Neuronal stem cell (in vitro differentiated cells): Measurements from ENCODE around the gene SLC45A2.

Source experiments
- DNase-seq: peaks from one replicate; pipeline ENCODE4 v3.0.0-alpha.2; 2013; ENCODE audit warnings: low spot score
- H2AFZ ChIP-seq: one replicate; pipeline ENCODE4 v1.6.1; 2013; ENCODE audit warnings: mild to moderate bottlenecking, low read length, inconsistent platforms
- H2AK5ac ChIP-seq: 2 replicates; pipeline ENCODE4 v1.6.1; 2013; ENCODE audit warnings: low read depth, mild to moderate bottlenecking, inconsistent platforms, low read length, moderate library complexity, mixed read lengths
- H2BK120ac ChIP-seq: 2 replicates; pipeline ENCODE4 v1.6.1; 2013; ENCODE audit warnings: low read depth, mild to moderate bottlenecking, inconsistent platforms, low read length, moderate library complexity, mixed read lengths
- H2BK12ac ChIP-seq: one replicate; pipeline ENCODE4 v1.6.1; 2013; ENCODE audit warnings: low read length, inconsistent platforms
- H2BK15ac ChIP-seq: 2 replicates; pipeline ENCODE4 v1.6.1; 2013; ENCODE audit warnings: mild to moderate bottlenecking, low read length, inconsistent platforms, mixed read lengths
- H2BK5ac ChIP-seq: one replicate; pipeline ENCODE4 v1.6.1; 2013; ENCODE audit warnings: inconsistent platforms, mild to moderate bottlenecking, low read length, moderate library complexity
- H3K14ac ChIP-seq: one replicate; pipeline ENCODE4 v1.6.1; 2013; ENCODE audit warnings: low read length, inconsistent platforms
- H3K18ac ChIP-seq: 2 replicates; pipeline ENCODE4 v1.6.1; 2013; ENCODE audit warnings: low read length, inconsistent platforms
- H3K23ac ChIP-seq: 2 replicates; pipeline ENCODE4 v1.6.1; 2013; ENCODE audit warnings: low read depth, mild to moderate bottlenecking, mixed read lengths, low read length, inconsistent platforms; ENCODE audit not compliant: poor library complexity
- H3K27ac ChIP-seq: replicated peaks from 3 replicates; pipeline ENCODE4 v1.5.1; 2013; ENCODE audit warnings: low read length, inconsistent platforms
- H3K27me3 ChIP-seq, 3 experiments: 2 replicates each; pipeline ENCODE4 v1.6.1; 2013; ENCODE audit warnings: low read length in 3 of 3, mild to moderate bottlenecking in 2 of 3, inconsistent platforms in 1 of 3, low read depth in 1 of 3, mixed read lengths in 1 of 3, moderate library complexity in 1 of 3; ENCODE audit not compliant: control insufficient read depth in 3 of 3, insufficient read depth in 3 of 3
- H3K36me3 ChIP-seq, 2 donors: replicated peaks in 1 of 2; 2 replicates each; pipeline ENCODE4 v1.6.1; 2013; ENCODE audit warnings: low read length in 2 of 2; ENCODE audit not compliant: control insufficient read depth in 2 of 2, insufficient read depth in 2 of 2
- H3K4ac ChIP-seq: 2 replicates; pipeline ENCODE4 v1.6.1; 2013; ENCODE audit warnings: inconsistent platforms, mild to moderate bottlenecking, low read length, moderate library complexity
- H3K4me1 ChIP-seq, 2 donors: 1 replicate in 1 of 2; 2 replicates in 1 of 2; pipeline ENCODE4 v1.6.1; 2013; ENCODE audit warnings: low read length in 2 of 2, low read depth in 1 of 2; ENCODE audit not compliant: control insufficient read depth in 2 of 2, insufficient read depth in 1 of 2
- H3K4me2 ChIP-seq: one replicate; pipeline ENCODE4 v1.6.1; 2013; ENCODE audit warnings: mild to moderate bottlenecking, low read length, inconsistent platforms; ENCODE audit not compliant: insufficient read depth, poor library complexity, severe bottlenecking
- H3K4me3 ChIP-seq, 2 donors: 2 replicates each; pipeline ENCODE4 v1.5.1; 2013; ENCODE audit warnings: low read length in 2 of 2, mild to moderate bottlenecking in 2 of 2, inconsistent platforms in 1 of 2, moderate library complexity in 1 of 2
- H3K79me1 ChIP-seq: one replicate; pipeline ENCODE4 v1.6.1; 2013; ENCODE audit warnings: low read depth, mild to moderate bottlenecking, inconsistent platforms, low read length, moderate library complexity
- H3K9ac ChIP-seq: one replicate; pipeline ENCODE4 v1.6.1; 2013; ENCODE audit warnings: mild to moderate bottlenecking, low read depth, low read length, inconsistent platforms; ENCODE audit not compliant: poor library complexity
- H3K9me3 ChIP-seq, 2 donors: replicated peaks in 1 of 2; 2 replicates each; pipeline versions ENCODE3 to v1.6.1; 2013; ENCODE audit warnings: low read length in 2 of 2, mild to moderate bottlenecking in 2 of 2, inconsistent platforms in 1 of 2, low read depth in 1 of 2, mixed read lengths in 1 of 2, moderate library complexity in 1 of 2; ENCODE audit not compliant: control insufficient read depth in 2 of 2, insufficient read depth in 1 of 2
- H4K8ac ChIP-seq: one replicate; pipeline ENCODE4 v1.6.1; 2013; ENCODE audit warnings: low read depth, mild to moderate bottlenecking, inconsistent platforms, low read length, moderate library complexity
- H4K91ac ChIP-seq: one replicate; pipeline ENCODE4 v1.6.1; 2013; ENCODE audit warnings: low read length, low read depth, mild to moderate bottlenecking, inconsistent platforms; ENCODE audit not compliant: poor library complexity
- WGBS, 2 donors: extraction: QIAGEN DNeasy Blood & Tissue Kit; methylation state at CpG; one replicate each; pipeline ENCODE4 v1.1.7; 2013; ENCODE audit warnings: missing lambda C conversion rate in 2 of 2, mixed read lengths in 1 of 2; ENCODE audit not compliant: insufficient read length in 2 of 2, insufficient replicate concordance in 1 of 2; ENCODE audit errors: extremely low coverage in 2 of 2; 5-methylcytosine and 5-hydroxymethylcytosine counted together

SLC45A2 gene

DNA sequence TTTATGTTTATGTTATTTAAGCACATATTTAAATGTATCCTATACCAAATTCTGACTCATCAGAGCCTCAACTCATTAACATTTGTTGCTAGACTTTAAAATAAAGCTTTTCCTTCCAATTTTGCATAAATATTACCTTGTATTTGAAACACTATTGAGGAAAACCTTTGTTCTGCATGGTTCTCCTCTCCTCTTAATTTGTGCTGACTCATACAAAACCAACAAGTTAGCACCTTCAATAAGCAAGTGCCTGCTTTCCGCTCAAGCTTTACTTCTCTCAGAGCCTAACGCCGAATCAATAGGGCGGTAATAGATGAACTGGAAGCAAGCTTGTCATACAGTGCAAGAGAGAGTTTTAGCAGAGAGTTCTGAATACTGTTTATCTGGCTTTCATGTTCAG, 15.5 kb upstream of the SLC45A2 start:
- Histone ChIP-seq H3K9ac (no peak overlapping the region), H3K27ac (no peak overlapping the region), H3K79me1 (peaks cover 4% of the 10 kb centered on the region), H3K4me2 (no peak overlapping the region), H2AK5ac (no peak overlapping the region), H3K14ac (no peak overlapping the region), H3K9me3 (peaks cover 0 to 2% of the 10 kb centered on the region in 2 donors), H3K18ac (no peak overlapping the region), H3K4ac (no peak overlapping the region), H3K27me3 (no peaks in the 10 kb centered on the region), H2BK15ac (no peak overlapping the region), H2BK120ac (no peak overlapping the region), H2BK5ac (no peak overlapping the region), H3K36me3 (peaks cover 6 to 47% of the 10 kb centered on the region in 2 donors), H4K91ac (no peak overlapping the region), H3K4me1 (peaks cover 18 to 21% of the 10 kb centered on the region in 2 donors), H2BK12ac (no peak overlapping the region), H3K23ac (no peak overlapping the region), H4K8ac (no peak overlapping the region), H2AFZ (no peak overlapping the region), H3K4me3 (no peak overlapping the region)
- no peak for DNase-seq
- WGBS, 2 donors, result no CpG with 5 or more reads among the region's 4 CpGs

DNA sequence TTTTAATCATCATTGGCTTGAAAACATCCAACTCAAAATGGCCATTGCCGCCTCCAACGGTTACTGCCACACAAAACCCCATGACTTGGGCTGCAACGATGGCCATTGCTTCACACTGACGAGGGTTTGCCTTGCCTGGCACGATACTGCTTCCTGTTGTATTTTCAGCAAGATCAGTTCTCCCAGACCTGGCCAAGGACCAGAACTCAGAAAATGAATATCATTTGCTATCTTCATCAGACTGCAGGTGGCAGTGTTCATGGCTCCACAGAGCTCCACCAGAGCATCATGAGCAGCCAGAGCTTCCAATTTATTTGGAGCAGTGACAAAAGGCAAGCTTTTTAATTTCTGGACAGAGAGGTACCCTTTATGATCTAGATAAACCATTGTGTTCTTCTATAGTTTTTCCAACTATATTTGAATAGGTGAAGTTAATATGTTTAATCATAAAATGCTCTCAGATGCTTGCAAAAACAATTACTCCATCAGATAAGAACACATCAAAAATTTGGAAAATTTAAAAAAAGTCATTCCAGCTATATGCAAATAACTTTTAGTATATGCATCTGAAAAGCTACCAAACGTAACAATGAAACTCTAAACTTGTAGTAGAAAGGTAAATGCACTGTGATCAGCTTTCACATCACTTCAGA, 13.0 kb upstream of the SLC45A2 start:
- H3K4ac ChIP-seq, result no peak overlapping the region
- H2AK5ac ChIP-seq, result no peak overlapping the region
- no peak overlapping the region for H4K8ac ChIP-seq
- DNase-seq, result no peak
- H2BK12ac ChIP-seq, result no peak overlapping the region
- H3K4me1 ChIP-seq, result peaks cover 7 to 9% of the 10 kb centered on the region in 2 donors
- no peaks in the 10 kb centered on the region for H3K27me3 ChIP-seq
- no peak overlapping the region for H3K18ac ChIP-seq
- no peak overlapping the region for H2BK120ac ChIP-seq
- H4K91ac ChIP-seq, result no peak overlapping the region
- no peak overlapping the region for H3K27ac ChIP-seq
- no peak overlapping the region for H3K4me2 ChIP-seq
- H2BK5ac ChIP-seq, result no peak overlapping the region
- H2AFZ ChIP-seq, result no peak overlapping the region
- peaks cover 3 to 28% of the 10 kb centered on the region in 2 donors for H3K36me3 ChIP-seq
- no peak overlapping the region for H3K23ac ChIP-seq
- H3K79me1 ChIP-seq, result no peaks in the 10 kb centered on the region
- no peak overlapping the region for H3K9ac ChIP-seq
- no peaks in the 10 kb centered on the region for H3K9me3 ChIP-seq
- H2BK15ac ChIP-seq, result no peak overlapping the region
- no peak overlapping the region for H3K14ac ChIP-seq
- no peak overlapping the region for H3K4me3 ChIP-seq
- WGBS, 2 donors, result no CpG with 5 or more reads among the region's 6 CpGs

DNA sequence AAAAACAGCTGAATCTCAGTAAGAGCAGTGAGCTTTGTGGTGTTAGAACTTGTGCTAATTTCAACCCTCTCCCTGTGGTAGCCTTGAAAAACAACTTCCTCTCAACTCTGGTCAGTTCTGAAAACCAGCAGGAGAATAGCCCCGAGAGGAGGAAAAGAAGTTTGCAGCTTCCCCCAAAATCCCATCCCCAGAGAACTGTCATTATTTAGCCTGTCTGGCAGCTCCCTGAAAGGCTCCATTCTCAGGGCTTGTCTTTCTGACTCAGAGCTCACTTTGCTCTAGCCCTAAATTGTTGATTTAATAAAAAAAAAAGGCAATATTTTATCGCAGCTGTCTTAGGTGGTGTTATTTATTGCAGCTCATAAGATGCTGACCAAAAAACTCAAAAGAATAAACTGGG, 11.4 kb upstream of the SLC45A2 start:
- H3K4ac ChIP-seq, result no peak overlapping the region
- H2AK5ac ChIP-seq, result no peak overlapping the region
- no CpG with 5 or more reads among the region's 2 CpGs for WGBS, 2 donors
- H3K27me3 ChIP-seq, result no peaks in the 10 kb centered on the region
- no peak overlapping the region for H2AFZ ChIP-seq
- H2BK15ac ChIP-seq, result no peak overlapping the region
- H3K4me2 ChIP-seq, result no peak overlapping the region
- H3K14ac ChIP-seq, result no peak overlapping the region
- no peak overlapping the region for H3K9ac ChIP-seq
- H3K9me3 ChIP-seq, result no peaks in the 10 kb centered on the region
- H3K27ac ChIP-seq, result no peak overlapping the region
- H2BK120ac ChIP-seq, result no peak overlapping the region
- H4K8ac ChIP-seq, result no peak overlapping the region
- H4K91ac ChIP-seq, result no peak overlapping the region
- no peak overlapping the region for H3K4me3 ChIP-seq
- no peak for DNase-seq
- H3K23ac ChIP-seq, result no peak overlapping the region
- peaks cover 3 to 25% of the 10 kb centered on the region in 2 donors for H3K36me3 ChIP-seq
- H3K79me1 ChIP-seq, result no peaks in the 10 kb centered on the region
- no peak overlapping the region for H2BK5ac ChIP-seq
- no peak overlapping the region for H2BK12ac ChIP-seq
- no peak overlapping the region for H3K18ac ChIP-seq
- no peaks in the 10 kb centered on the region for H3K4me1 ChIP-seq

GRCh38 chr5:33994845-33995244, 10.4 kb upstream of the SLC45A2 start:
- Histone ChIP-seq H3K18ac (no peak overlapping the region), H3K4me1 (no peaks in the 10 kb centered on the region), H2AFZ (no peak overlapping the region), H3K4me3 (no peak overlapping the region), H3K9me3 (no peaks in the 10 kb centered on the region), H3K27me3 (no peaks in the 10 kb centered on the region), H2BK15ac (no peak overlapping the region), H3K23ac (no peak overlapping the region), H2BK12ac (no peak overlapping the region), H2BK120ac (no peak overlapping the region), H4K8ac (no peak overlapping the region), H3K4me2 (no peak overlapping the region), H3K79me1 (no peaks in the 10 kb centered on the region), H3K27ac (no peak overlapping the region), H2BK5ac (no peak overlapping the region), H3K36me3 (peaks cover 3 to 25% of the 10 kb centered on the region in 2 donors), H3K9ac (no peak overlapping the region), H2AK5ac (no peak overlapping the region), H4K91ac (no peak overlapping the region), H3K4ac (no peak overlapping the region), H3K14ac (no peak overlapping the region)
- WGBS, 2 donors, result no CpG with 5 or more reads among the region's 1 CpG
- DNase-seq, result no peak
